Stimulated activated CD8-positive, alpha-beta memory T cell treated with anti-CD3 and anti-CD28 coated beads, Interleukin-15, amount 100 ng/mL, for 48 hours (primary cell): ENCODE measurements around the gene MEF2D.

Experiments
- DNase-seq, 2 donors: peaks; one replicate each; pipeline ENCODE4 v3.0.0-alpha.2; 2020; ENCODE audit warnings: low read depth in 2 of 2

The MEF2D gene

DNA sequence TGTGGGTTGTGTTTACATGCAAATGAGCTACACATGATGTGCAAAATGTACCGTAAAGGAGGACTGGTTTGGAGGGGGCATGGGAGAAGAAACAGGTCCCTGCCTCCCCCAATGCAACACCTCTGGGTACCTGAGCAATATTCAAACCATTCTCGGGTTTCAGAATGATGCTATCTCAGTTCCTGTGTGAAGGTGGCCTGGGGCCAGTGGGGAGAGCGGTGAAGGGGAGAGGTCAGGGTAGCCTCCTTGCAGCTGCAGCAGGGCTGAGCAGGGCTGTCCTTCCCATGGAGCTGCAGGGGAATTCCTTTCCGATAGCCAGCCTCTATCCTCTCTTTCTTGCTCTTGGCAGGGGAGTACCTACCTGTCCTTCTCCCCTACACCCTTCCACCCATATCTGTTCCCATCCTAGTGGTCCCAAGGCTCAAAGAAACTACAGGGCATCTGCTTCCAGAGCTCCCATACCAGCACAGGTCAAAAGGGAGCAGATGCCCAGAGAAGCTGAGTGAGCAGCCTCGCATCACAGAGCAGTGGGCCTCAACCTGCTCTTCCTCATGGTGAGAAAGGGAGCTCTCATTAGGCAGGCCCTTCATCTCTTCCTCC, 11.9 kb downstream of the MEF2D start:
- peak in 1 of 2 donors; percentile 45 for DNase-seq

DNA sequence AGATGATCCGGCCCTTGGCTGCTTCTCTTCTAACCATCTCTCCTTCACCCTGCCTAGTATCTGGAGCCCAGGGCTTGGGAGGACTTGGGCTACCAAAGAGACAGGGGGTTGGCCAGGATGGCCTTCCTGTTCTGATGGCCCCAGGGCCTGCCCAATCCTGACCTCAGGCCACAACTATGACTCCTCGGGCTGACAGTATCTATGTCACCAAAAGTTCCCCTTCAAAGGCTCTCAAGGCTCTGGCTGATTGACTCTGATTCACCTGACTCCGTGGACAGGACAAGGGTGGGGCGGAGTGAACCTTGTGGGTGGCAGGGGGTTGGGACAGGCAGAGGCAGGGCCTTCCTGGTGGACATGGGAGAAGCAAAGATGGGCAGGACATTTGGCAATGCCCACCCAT, 12.7 kb downstream of the MEF2D start:
- DNase-seq: peak in 1 of 2 donors; percentile 36

DNA sequence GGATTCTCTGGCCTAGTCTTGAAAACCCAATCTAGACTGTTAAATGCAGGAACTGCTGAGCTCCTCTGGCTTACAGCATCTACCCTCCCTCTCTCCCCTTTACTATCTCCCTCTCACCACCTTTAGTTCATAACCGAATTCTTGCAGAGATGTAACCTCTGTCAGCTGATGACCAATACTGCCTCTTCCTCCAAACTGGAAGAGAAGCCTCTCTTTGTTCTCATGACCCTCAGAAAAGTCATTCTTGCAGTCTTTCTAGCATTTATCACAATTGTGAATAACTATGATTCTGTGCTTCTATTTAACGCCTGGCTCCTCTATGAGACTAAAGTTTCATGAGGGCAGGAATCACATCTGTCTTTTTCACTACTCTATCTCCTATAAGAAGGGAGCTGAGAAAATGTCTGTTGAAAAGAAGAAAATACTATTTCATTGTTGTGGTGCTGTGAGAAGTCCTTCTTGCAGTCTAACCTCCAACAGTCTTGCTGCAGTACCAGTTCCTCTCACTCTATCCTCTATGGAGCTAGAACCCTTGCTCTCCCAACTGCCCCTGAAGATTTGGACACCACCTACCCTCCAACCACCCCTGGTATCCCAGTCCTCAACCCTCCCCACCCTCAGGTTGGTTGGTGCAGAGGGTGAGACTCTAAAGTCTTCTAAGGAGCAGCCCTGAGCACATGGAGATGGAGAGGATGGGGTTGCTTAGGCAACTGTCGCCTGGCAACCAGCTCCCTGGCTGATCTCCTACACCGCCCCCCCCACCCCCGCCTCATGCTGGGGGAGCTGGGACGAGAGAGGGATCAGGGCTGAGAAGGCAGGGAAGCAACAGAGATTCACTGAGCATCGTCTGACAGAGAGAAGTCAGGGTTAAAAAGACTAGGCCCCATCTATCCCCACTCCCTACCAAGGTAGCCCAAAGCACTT, 13.9 kb downstream of the MEF2D start:
- no peak for DNase-seq

DNA sequence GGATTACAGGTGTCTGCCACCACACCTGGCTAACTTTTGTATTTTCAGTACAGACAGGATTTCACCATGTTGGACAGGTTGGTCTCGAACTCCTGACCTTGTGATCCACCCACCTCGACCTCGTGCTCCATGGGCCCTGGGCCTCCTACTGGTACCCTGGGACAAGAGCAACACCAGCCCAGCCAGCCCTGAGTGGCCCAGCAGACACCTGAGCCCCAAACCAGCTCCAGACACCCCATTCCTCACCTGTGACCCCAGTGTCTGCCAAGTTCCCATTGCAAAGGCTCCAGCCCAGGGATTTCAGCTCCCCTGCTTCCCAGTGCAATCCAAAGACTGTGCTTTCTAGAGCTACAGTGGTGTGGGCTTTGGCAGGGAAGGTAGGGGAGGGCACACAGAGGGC, 14.6 kb downstream of the MEF2D start:
- no peak for DNase-seq

DNA sequence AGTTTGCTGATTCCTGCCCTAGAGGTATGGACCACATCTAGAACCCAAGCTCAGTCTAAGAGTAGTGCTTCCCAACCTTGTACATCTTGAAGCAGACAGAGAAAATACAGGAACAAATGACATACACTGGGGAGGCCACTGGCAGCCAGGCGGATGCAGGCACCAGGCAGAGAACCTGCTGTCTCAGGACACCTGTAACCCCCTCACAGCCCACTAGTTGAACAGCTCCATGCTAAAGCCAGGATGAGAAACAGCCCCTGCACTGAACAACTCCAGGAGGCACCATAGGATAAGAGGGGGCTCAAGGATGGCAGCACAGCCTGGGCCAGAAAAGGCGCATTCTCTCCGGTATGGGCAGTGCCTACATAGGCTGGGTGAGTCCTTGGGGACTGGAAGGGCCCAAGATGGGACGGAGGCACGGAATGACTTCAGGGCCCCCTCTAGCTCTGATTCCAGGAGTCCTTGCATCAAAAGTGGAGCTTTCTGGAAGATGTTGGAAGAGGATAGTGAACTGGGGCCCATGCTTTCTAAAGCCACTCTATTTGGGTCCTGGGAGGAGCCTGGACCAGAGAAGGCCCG, 16.0 kb downstream of the MEF2D start:
- no peak for DNase-seq

DNA sequence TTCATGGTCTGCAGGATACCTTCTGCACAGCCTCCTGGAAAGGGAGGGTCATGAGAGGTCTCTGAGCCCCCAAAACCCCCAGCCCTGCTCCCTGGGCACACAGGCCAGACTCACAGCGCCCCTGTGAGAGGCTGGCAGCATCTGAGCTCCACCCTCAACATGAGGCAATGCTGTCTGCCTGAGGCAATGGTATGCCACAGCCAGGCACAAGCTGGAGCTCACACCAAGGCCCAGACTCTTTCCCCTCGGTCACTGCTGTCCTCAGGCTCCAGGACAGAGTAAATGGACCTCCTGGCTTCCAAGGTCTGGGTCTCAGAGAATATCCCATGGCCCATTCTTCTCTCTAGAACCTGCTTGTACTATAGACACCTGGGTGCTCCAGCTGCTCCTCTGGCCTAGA, 17.2 kb downstream of the MEF2D start:
- DNase-seq: no peak

DNA sequence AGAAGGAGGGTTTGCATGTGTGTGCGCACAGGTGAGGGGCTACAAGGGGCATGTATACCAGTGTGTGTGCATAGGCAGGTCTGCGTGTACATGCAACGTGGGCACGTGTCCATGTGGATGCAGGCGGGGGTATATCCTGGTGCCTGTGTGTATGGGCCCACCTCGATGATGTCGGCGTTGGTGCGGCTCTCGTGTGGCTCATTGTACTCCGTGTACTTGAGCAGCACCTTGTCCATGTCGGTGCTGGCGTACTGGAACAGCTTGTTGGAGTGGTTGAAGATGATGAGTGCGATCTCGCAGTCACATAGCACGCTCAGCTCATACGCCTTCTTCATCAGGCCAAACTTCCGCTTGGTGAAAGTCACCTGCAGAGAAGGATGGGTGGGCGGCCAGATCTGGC, 18.3 kb downstream of the MEF2D start:
- no peak for DNase-seq

DNA sequence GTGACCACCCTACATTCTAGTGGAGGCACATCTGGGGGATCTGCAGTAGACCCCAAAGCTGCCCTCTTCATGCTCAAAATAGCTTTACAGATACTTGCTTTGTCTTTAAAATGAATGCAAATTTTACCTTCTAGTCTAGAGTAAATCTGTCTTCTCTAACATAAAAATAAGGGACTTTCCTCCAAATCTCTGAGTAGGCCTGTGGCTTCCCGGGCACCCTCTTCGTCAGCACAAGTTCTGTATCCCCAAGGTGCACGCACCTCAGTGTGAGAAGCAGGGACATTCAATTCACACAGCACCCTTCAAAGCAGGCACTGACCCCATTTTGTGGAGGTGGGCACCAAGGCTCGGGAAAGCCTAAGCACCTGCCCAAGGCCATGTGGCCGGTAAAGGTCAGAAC, 19.0 kb downstream of the MEF2D start:
- no peak for DNase-seq

DNA sequence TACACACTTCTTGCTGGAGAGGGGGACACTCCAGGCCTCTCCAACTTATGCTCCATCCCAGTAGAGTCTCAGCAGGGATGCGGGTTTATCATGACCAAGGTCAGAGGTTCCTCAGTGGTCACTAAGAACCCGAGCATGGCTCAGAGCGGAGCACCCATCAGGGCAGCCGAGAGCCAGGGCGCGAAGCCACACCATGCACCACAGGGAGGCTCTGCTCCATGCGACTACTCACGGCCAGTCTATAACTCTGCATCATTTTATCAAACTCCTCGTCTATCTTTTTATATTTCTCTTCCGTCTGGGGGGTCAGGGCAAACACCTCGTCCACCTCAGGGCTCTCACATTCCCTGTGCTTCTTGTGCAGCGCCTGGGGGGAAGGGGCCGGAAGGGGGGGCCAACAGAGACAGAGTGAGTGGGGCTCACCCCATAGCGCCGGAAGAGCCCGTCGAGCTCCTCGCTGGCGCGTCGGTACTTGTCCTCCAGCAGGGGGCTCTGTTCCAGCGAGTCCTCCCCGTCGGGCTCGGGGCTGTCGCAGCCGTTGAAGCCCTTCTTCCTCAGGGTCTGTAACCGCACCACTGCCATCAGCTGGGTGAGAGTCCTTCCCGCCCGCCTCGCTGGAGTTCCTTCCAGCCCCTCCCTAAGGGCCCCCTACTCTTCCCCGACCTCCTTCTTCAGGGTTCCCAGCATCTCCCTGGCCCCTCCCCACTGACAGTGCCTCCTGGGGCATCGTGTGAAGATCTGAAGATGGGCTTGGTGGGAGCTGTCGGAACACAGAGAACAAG, 20.0 kb downstream of the MEF2D start:
- DNase-seq: peak in 1 of 2 donors; percentile 63

DNA sequence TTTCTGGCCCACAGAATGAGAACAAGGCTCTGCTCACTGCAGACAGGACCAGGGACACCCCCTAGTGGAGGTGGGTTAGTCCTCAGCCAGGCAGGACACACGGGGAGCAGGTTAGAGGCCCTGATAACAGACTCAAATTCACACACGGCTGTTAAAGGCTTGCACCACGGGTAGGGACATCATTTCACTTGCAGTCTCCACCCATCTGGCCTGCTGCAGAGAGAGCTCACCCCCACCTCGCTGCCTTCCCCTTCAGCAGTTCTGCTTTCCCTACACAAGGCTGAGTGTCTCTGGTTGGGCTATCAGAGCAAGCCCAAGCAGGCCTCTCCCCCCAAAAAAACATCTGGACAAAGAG, 20.6 kb downstream of the MEF2D start:
- no peak for DNase-seq

DNA sequence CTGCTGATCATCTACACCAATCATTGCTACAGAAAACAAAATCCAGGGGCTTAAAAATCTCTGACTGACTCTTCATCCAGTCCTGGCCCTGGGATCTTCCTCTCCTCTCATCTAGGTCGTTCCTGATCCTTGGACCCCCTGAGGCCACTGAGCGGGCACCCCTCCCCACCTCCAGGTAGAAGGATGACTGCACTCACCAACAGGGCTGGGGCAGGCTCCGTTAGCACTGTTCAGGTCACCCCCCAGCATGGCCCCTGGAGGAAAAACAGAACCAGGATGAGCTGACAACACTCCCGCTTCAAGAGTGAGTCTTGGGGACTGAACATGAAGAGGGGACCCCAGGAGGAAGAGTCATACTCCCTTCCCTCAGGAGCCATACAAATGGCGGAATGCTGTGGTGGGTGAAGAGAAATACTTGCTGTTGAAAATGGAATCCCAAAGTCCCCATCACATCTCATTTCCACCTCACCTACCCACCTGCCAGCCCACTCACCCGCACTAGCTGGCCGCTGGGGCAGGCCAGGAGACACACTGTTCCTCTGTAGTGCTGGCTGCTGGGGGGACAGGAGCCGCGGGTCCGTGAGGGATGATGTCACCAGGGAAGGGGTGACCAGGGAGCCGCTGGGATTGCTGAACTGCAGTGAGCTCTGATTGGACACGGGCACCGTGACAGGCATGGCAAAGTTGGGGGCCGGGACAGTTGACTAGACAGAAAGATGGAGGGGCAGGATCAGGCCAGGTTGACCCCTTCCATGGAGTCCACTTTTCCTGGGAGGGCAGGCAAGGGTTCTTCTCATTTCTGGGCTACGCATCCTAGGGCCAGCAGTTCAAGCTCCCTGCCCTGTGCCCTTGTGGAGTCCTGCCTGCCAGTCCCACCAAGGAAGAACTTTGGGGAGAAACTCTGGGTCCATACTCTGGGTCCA, 21.2 kb downstream of the MEF2D start:
- DNase-seq: no peak

DNA sequence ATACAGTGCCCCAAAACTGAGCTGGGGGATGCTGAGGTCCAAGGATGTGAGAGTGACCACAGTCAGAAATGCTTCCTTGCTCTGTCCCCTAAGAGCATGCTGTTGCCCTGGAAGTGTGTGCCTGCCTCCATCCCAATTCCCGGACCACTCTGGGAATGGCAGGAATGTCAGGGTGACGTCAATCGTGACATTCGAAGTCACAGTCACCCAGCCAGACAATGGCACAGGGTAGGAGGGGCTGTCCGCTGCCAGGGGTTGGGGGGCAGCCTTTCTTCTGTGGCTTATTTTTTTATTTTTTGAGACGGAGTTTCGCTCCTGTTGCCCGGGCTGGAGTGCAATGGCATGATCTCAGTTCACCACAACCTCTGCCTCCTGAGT, 22.3 kb downstream of the MEF2D start:
- DNase-seq: no peak

DNA sequence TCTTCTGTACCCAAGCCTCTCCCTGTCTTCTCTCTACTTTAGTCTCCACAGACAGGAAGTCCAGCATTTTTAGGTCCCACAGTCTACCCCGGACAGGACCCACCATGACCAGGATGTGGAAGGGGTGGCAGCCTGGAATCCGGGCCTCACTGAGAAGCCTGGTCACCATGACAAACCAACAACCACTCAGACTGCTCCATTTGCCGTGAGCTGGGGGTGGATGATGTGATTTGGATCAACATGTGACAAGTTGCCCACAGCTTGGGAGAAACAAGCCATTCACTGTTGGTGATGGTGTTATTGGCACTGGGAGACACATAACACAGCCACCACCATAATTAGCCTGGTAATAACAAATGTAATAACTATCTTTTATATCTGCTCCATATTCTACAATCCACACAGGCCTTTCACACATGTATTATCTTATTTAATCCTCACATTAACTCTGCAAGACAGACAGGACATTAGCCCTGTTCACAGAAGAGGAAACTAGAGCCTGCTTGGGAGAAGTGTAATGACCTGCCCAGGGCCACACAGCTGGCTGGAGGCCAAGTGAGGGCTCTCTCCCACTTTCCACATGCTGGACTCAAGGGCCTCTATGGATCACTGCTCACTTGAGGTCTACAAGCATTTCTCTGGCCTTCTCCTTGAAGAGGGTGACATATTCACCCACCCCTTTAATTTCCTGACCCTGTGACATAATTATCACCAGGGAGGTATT, 22.9 kb downstream of the MEF2D start:
- DNase-seq: no peak

DNA sequence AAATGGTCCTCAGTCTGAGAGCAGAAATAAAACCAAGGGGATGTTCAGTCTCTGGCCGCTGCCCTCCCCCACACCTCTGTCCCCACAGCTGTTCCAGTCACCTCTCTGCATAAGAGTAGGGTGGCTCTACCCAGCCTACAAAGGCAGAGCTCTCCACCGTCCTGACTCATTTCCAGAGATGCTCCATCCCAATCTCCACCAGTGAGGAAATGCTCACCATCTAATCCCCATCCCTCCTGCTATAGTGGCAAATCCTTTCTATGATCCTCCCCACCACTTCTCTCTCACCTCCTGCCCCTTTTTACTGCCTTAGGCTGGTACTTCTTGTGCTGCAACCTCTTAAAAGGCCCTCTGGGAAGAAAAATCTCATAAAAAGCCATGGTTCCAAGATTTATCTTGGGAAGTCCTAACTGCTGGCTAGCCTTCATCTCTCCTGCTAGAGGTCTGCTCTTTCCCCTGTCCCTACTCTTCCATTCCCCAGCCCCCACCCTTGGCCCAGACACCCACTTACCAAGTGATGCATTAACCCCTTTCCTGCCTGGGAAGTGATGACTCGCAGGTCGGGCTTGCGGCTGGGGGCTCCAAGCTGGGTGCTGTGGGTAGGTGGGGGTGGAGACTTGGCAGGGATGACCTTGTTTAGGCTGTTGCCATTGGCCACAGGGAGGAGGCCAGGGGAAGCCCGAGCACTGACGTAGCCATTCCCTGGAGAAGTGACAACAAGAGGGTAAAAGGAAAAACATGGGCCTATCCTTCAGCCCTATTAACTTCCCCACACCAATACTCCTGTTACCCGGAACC, 23.9 kb downstream of the MEF2D start:
- peak in 1 of 2 donors; percentile 68 for DNase-seq

DNA sequence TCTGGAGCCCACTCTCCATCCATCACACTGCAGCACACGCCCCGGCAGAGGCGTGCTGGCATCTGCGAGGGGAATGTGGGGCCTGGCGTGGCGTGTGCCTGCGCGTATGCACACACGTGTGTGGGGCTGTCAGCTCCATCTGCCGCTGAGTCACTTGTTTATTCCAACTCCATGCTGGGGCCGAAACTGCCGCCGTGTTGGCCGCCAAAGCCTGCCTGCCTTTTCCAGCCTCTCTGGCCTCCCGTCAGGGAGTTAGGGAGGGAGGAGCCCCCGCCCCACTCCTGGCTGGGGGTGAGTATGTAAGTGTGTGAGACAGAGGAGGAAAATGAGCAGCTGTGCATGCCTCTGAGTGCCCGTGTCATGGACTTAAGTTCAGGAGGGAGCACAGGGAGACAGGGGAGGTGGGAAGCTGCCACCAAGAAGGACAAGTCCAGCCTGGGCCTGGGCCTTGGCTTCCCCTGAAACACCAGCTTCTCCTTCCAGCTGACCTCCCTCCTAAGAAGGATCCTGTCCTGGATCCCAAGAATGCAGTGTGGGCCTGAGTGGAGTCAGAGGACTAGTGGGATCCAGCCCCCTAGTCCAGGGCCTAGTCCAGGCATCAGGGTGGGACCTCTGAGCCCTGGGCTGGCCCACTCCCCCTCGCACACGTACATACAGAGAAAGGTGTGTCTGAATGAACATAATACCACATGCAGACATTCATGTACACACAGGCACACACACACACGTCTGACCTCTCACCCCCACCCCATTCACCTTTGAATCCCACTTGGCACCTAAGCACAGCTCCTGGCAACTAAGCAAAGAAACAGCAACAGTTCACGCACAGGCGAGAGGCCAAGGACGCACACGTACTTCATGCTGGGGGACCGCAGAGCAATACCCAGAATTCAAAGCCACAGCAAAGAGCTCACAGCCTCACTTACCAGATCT, 24.7 kb downstream of the MEF2D start:
- no peak for DNase-seq

DNA sequence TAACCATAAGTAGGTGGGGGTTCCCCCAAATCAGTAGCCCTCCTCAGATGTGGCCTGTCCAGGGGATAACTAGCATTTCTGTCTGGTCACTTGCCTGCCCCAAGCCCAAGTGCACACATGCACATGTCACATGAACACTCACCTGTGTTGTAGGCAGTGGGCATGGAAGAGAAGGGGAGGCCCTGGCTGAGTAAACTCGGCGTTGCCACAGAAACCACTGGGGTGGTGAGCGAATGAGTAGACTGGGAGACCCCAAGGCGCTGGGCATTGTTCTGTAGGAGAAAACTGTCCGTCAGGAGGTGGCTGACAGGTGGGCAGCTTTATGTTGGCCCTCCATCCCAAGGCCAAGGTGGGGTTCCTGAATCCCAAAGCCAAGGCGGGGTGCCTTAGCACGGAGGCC, 25.6 kb downstream of the MEF2D start:
- no peak for DNase-seq

DNA sequence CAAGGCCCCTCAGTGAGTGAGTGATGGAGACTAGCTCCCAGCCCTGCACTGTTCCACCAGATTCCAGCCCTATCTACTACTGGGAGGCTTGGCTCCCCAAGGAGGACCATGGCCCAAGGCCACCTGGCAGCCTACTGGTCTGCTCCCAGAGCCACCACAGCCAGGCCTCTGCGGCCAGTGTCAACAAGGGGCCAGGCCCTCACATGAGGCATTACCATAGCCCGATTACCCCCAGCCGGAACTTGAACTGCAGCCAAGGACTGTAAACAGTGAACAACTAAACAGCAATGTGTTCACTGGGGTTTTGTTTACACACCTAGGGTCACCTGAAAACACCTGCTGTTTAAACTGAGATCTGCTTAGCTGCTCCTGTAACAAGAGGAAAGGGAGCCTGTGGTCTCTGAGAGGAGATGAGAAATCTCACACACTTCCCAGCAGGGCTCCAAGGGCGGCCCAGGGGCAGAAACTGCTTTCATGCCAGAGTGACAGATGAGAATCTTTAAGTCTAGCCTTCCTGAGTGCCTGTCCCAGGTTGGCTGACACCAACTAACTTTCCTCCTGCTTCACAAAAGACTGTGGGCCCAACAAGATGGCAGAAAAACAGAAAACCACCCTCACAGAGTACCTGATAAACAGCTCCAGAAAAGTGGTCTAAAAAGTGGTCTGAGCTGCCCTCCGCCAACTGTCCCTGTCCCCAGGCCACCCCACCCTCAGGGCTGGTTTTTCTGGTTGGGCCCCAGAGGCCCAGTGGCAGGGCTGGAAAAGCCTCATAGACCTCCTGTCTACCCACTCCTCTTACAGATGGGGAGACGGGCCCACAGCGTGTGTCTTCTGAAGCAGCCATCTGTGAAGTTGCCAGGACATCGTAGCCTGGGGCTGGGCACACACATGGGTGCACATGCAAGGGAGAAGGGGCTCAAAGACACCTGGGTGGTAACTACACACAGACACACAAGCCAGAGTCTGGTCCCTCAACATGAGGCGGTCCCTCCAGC, 28.8 kb downstream of the MEF2D start:
- no peak for DNase-seq
